GM19193 (cell line): ENCODE results near the gene ANKRD53.

Experiments used
- POLR2A ChIP-seq: IDR thresholded peaks from 4 replicates; pipeline ENCODE4 v1.6.1; 2011; ENCODE audit not compliant: insufficient read depth, insufficient read length; ENCODE audit errors: extremely low read depth

Gene ANKRD53, protein sequence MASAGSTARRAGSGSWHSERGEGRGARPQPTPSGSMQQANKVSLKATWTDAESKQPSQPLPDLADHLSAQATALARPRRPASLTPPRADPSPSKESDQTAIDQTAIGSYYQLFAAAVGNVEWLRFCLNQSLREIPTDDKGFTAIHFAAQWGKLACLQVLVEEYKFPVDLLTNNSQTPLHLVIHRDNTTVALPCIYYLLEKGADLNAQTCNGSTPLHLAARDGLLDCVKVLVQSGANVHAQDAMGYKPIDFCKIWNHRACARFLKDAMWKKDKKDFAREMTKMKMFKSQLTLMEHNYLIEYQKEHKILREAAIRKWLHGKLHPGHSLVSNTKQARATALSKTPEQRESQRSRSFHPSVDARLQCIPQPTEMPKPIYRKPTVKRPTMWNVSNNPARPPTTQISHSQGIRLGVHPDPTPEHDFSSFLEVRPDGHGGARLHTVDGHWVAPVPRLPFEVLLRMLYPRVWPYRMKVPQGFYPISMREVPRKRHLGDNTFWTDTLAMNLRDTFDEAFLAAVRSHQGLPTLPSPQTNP

DNA sequence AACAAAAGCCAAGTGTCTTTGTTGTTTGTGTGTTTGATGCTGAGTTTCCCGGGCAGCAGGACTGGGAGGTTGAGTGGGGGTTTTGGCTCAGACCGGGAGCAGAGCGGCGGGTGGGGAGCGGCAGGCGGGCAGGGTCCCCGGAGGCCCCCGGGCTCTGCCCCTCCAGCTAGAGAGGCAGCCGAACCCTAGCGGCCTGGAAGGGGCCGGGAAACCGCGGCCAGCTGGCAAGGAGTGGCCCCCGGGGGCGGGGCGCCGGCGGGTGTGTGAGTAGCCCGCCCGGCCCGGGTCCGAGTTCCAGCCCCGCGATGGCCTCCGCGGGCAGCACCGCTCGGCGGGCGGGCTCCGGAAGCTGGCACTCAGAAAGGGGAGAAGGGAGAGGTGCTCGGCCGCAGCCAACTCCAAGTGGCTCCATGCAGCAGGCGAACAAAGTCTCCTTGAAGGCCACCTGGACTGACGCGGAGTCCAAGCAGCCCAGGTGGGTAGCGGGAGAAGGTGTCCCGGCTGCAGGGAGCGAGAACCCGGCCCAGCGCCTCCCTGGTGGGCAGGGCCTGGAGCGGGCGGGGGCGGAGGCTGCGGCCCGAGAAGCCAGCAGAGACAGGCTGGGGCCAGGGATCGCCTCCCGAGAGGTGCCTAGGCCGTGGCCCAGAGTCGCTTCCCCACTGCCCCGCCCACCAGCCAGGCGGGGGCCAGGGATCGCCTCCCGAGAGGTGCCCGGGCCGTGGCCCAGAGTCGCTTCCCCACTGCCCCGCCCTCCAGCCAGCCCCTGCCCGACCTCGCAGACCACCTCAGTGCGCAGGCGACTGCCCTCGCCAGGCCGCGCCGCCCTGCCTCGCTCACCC, at the start of gene ANKRD53:
Gene ANKRD53, plus strand, starts transcription at position 290 of the 839 bp plus-strand sequence. Its CDS starts 16 bp downstream, at position 306.
- TF ChIP-seq POLR2A: no peak

DNA sequence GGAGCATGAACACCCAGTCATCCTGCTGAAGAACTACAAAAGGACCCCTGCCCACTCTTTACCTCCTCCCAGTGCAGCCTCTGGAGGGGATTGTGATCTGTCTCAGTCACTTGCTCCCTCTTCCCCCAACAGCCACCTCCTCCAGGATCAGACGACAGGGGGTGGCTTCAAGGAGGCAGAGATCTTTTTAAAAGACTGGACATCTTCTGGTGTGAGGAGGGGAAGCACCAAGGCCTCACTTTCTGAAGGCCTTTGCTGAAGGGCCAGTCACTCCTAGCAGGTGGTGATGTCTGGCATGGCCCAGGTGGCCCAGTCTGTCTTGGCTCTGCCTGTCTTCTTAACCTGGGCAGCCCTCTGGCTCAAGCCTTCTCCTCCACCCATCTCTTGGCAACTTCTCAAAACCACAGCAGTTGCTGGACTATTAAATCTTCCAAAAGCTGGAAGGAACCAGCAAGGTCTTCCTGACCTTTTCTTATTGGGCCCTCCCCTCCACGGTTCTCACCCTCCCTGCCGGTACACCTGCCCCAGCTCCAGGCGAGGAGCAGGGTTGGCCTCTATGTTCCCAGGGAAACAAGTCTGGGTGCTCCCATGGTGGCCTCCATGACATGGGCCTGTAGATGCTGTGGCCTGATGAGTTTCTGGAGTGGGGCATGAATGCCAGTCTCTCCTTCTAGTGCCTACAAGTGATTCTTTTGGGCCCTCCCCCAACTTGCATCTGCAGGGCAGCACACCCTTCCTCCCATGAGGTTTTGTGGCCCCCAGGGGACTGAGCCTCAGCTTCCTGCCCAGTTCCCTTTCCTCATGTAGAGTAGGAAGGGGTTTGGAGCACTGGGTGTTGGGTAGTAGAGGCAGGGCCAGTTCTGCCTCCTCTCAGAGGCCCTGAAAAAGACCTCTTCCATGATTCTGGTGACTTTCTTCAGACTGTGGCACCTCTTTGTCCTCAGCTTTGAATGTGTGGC, 47.8 kb upstream of the ANKRD53 start:
- no peak for TF ChIP-seq POLR2A

GRCh38 chr2:70931376-70932000, 46.9 kb upstream of the ANKRD53 start:
- no peak for TF ChIP-seq POLR2A

- no peak for TF ChIP-seq POLR2A
Observed at GRCh38 chr2:70932631-70933230, 45.7 kb upstream of the ANKRD53 start.

GRCh38 chr2:70934981-70935380, 43.4 kb upstream of the ANKRD53 start:
- TF ChIP-seq POLR2A: no peak

- no peak for TF ChIP-seq POLR2A
Observed at GRCh38 chr2:70935468-70936164, 42.8 kb upstream of the ANKRD53 start, which contains the start of gene ATP6V1B1. Gene ATP6V1B1, plus strand, starts transcription at chr2:70935900. Its CDS starts 55 bp downstream, at chr2:70935955.

GRCh38 chr2:70936165-70936978, 42.1 kb upstream of the ANKRD53 start:
- TF ChIP-seq POLR2A: no peak

DNA sequence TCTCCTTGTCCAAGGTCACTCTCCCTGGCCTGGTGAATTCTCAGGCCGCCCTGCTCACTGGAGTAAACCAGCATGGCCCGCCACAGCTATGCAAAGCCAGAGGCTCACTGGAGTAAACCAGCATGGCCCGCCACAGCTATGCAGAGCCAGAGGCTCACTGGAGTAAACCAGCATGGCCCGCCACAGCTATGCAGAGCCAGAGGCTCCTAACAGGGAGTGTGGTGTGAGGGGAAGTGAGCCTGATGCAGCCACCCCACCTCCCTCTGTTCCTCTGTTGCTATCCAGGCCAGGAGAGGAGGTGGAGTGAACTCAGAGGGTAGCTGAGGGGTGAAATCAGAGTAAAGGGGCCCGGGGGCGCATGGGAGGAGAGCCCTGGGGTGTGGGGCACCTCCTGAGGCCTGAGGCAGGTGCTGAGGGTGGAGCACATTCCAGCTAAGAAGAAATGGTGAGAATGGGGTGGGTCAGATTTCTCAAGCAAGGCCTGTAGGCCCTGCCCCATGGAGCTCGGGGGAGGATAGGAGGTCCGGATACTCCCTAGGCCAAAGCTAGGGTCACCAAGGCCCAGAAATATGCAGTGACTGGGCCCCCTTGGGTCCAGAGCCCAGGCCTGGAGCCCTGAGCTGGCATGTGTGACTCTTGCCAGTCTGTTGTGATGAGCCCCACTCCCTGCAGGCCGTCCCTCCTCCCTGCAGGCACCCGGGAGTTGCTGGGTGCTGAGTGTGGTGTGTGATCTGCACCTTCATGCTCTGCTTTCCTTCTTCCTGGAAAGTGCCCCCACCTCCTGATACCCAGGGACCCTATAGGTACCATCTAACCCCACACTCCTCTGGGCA, 41.2 kb upstream of the ANKRD53 start:
- TF ChIP-seq POLR2A: no peak

DNA sequence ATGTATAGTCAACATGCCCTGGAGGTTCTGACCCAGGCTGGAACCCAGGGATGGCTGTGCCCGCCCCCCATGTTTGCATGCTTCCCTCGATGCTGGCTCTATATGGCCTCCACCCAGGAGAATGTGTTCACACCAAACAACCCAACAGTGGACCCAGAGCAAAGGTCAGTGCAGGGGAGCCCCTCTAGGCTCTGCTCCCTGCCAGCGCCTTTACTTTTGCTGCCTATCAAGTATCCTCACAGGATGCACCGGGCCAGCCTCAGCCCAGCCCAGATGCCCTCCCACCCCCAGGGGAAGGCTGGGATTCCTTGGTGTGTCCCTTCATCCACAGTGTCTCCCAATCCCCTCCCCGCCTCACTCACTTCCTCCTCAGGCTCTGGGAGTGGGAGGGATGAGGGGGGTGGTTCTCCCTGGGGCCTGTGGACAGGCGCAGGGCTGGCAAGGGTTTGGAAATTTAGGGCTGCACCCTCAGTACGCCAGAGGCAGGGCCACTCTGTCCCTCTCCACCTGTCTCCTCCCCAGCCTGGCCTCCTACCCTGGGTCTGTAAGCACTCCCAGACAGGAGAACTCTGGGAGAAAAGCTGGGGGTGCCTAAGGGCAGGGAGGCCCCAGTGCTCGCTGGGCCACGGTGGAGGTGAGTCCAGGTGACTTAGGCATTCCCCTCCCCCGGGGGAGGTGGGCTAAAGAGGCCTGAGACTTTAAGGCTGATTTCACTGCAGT, 40.4 kb upstream of the ANKRD53 start:
- no peak for TF ChIP-seq POLR2A

DNA sequence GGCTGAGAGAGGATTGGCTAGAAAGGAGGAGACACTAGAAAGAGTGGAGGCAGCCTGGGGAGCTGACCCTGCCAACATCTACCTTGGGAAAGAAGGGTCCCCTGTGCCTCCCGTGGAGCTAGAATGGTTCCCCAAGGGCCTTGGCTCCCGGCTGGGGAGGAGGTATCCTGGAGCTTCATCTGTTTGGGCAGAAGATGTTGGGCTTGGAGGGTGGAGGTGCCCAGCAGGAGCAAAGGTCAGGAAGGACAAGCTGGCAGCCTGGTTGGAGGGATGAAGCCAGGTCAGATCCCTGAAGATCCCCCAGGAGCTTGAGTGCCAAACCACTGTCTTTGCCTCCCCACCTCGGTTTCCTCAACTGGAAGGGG, 39.9 kb upstream of the ANKRD53 start:
- TF ChIP-seq POLR2A: no peak
